K562 (cell line): Measurements from ENCODE around the gene NXN. TPM values are rescaled to one million over a fixed set of nuclear protein-coding genes. Genes with fewer than 3 reads are reported as not detected.
A peak's percentile ranks its signal among the peaks of the same experiment; 100 is the strongest.

Source experiments
- PHB ChIP-seq: fragments of 250-450 bp; sonication (Bioruptor Pico); IDR thresholded peaks from 2 replicates; pipeline ENCODE4 v1.5.0; 2021
- POLR2A ChIP-seq: fragments of 450-650 bp; conservative IDR thresholded peaks from 2 replicates; pipeline ENCODE4 v1.6.1; 2016
- POLR3G ChIP-seq: IDR thresholded peaks from 2 replicates; pipeline ENCODE4 v1.6.1; 2011; ENCODE audit not compliant: insufficient read length, insufficient replicate concordance; ENCODE audit errors: extremely low read depth
- RNF2 ChIP-seq: sonication (generic); IDR thresholded peaks from 2 replicates; pipeline ENCODE4 v1.6.1; 2016
- SIN3A ChIP-seq, 2 experiments: fragments of 150-350 bp in 1 of 2; IDR thresholded peaks; 2 replicates each; pipeline ENCODE4 v1.6.1; 2011 to 2016; ENCODE audit warnings: borderline replicate concordance in 2 of 2, low read depth in 2 of 2, low read length in 2 of 2, mild to moderate bottlenecking in 2 of 2, moderate library complexity in 2 of 2; ENCODE audit not compliant: control insufficient read depth in 1 of 2
- SMAD4 ChIP-seq: fragments of 250-450 bp; sonication (Bioruptor Pico); conservative IDR thresholded peaks from 2 replicates; pipeline ENCODE4 v1.8.0; 2021; ENCODE audit warnings: inconsistent platforms, mild to moderate bottlenecking, moderate library complexity
- TEAD4 ChIP-seq, 2 experiments: sonication (generic) in 1 of 2; formaldehyde crosslinking in 1 of 2; IDR thresholded peaks; 2 replicates each; pipeline versions ENCODE4 v1.6.1 to v1.8.0; 2012 to 2022; ENCODE audit warnings: borderline replicate concordance in 1 of 2, inconsistent platforms in 1 of 2, low read length in 1 of 2, mild to moderate bottlenecking in 1 of 2, missing genetic modification reagents in 1 of 2
- U2AF2 ChIP-seq: fragments of 200-400 bp; formaldehyde crosslinking; optimal IDR thresholded peaks from 2 replicates; pipeline ENCODE3; 2017; ENCODE audit warnings: low read depth, mild to moderate bottlenecking, low read length
- ZKSCAN8 ChIP-seq: fragments of 200-800 bp; sonication (Bioruptor generic); IDR thresholded peaks from 2 replicates; pipeline ENCODE4 v1.6.1; 2016; ENCODE audit warnings: missing genetic modification characterization, missing compliant biosample characterization
- ZNF174 ChIP-seq: fragments of 250-450 bp; sonication (Bioruptor Pico); IDR thresholded peaks from 2 replicates; pipeline ENCODE4 v1.4.0; 2020; ENCODE audit warnings: mild to moderate bottlenecking
- ZNF316 ChIP-seq: fragments of 450-650 bp; IDR thresholded peaks from 2 replicates; pipeline ENCODE4 v1.6.1; 2016
- ZNF696 ChIP-seq: fragments of 250-450 bp; sonication (Bioruptor Pico); conservative IDR thresholded peaks from 2 replicates; pipeline ENCODE4 v1.4.0; 2020; ENCODE audit warnings: mild to moderate bottlenecking, moderate library complexity
- polyA plus RNA-seq, 8 experiments: library from polyadenylated mRNA; depleted of rRNA in 4 of 8; stranded (reverse) in 5 of 8; unstranded in 3 of 8; fragments of >200 nt; fragmentation: Nextera tagmentation in 2 of 8; fragmentation: Illumina TruSeq in 1 of 8; extraction: Ambion mirVana in 2 of 8; extraction: Trizol in 1 of 8; gene quantifications; 2 replicates each; pipeline versions ENCODE4 v1.2.1 to v1.2.3, GENCODE V29; 2011 to 2014; ENCODE audit warnings: inconsistent platforms in 1 of 8, missing spikeins in 1 of 8
- total RNA-seq, 7 experiments: library from RNA; depleted of rRNA in 6 of 7; stranded (reverse); fragments of >200 nt in 6 of 7; fragmentation: Illumina TruSeq in 2 of 7; extraction: Trizol in 2 of 7; gene quantifications; 2 replicates each; pipeline versions ENCODE4 v1.2.1 to v1.2.3, GENCODE V29; 2011 to 2021; ENCODE audit warnings: low replicate concordance in 1 of 7
- TF ChIP-seq, protein P1 (sequence below): sonication (generic); formaldehyde crosslinking; IDR thresholded peaks from 2 replicates; pipeline ENCODE4 v1.8.1; 2023; ENCODE audit warnings: mild to moderate bottlenecking, missing genetic modification reagents
- TF ChIP-seq, protein P2 (sequence below): sonication (generic); formaldehyde crosslinking; IDR thresholded peaks from 2 replicates; pipeline ENCODE4 v1.8.1; 2023; ENCODE audit warnings: mild to moderate bottlenecking, missing genetic modification reagents
- TF ChIP-seq, protein P3 (sequence below), 2 experiments: fragments of 200-800 bp in 1 of 2; sonication (Bioruptor generic) in 1 of 2; sonication (generic) in 1 of 2; formaldehyde crosslinking in 1 of 2; IDR thresholded peaks in 1 of 2; conservative IDR thresholded peaks in 1 of 2; 2 replicates each; pipeline versions ENCODE4 v1.5.0 to v1.6.1; 2016 to 2020; ENCODE audit warnings: missing compliant biosample characterization in 1 of 2, missing genetic modification characterization in 1 of 2, missing genetic modification reagents in 1 of 2
- TF ChIP-seq, protein P4 (sequence below): sonication (generic); formaldehyde crosslinking; IDR thresholded peaks from 2 replicates; pipeline ENCODE4 v1.8.0; 2022; ENCODE audit warnings: mild to moderate bottlenecking, missing genetic modification reagents
- TF ChIP-seq, protein P5 (sequence below): sonication (generic); formaldehyde crosslinking; IDR thresholded peaks from 2 replicates; pipeline ENCODE4 v1.8.0; 2022; ENCODE audit warnings: missing genetic modification reagents, mild to moderate bottlenecking, borderline replicate concordance

Gene NXN
- total and polyA plus RNA-seq, 9 of the 15 experiments (the other 6 are each of a cell fraction or from before 2014, with no cell fraction given) = 0.08 to 0.39 (median 0.29) TPM; not detected in 5

DNA sequence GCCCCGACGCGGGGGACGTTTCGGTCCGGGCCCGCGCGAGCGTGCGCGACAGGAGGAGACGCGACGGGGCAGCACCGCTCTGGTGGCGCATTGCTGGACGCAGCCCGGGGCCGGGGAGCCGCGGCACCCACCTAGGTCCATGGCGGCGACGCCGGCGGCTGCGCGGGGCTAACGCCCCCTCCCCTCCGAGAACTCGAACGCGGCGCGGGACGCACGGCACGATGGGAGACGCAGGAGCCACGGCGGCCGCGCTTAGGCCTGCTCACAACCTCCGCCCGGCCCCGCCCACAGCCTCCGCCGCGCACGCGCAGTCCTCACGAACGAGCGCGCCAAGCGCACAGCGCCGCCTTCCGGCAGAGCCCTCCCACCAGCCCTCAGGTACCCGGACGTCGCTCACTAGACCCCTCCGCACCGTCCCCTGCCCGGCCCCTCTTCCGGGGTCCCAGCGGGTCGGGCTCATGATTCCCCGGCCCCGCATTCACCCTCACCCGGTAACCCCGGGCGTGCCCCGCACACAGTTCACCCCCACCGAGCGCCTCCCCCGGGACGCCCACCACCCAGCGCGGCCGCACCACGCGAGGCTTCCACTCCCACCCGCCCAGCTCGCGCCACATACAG lies 227.5 kb downstream of the NXN start, which contains the start of gene GEMIN4 (continued):
- TF ChIP-seq, protein P1, sequence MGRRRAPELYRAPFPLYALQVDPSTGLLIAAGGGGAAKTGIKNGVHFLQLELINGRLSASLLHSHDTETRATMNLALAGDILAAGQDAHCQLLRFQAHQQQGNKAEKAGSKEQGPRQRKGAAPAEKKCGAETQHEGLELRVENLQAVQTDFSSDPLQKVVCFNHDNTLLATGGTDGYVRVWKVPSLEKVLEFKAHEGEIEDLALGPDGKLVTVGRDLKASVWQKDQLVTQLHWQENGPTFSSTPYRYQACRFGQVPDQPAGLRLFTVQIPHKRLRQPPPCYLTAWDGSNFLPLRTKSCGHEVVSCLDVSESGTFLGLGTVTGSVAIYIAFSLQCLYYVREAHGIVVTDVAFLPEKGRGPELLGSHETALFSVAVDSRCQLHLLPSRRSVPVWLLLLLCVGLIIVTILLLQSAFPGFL (CRISPR knock-in tag) = no peak
- TF ChIP-seq SIN3A (IDR thresholded peaks at IDR 0.05; ENCODE audit: borderline replicate concordance in 2 of 2, control insufficient read depth in 1 of 2, low read depth in 2 of 2, low read length in 2 of 2) (0 out of 4 replicates have a peak, but pooled peaks have one; percentile 4 to 43), ZNF174 (no peak), RNF2 (no peak), POLR2A (peak; percentile 70), PHB (CRISPR knock-in tag) (0 out of 2 replicates have a peak, but pooled peaks have one; percentile 26), ZNF316 (no peak), U2AF2 (no peak), SMAD4 (CRISPR knock-in tag) (no peak), ZKSCAN8 (CRISPR knock-in tag) (no peak), ZNF696 (CRISPR knock-in tag) (no peak), POLR3G (no peak), TEAD4 (IDR thresholded peaks at IDR 0.05; ENCODE audit: low read length) (no peak), TEAD4 (CRISPR knock-in tag; IDR thresholded peaks at IDR 0.05; ENCODE audit: borderline replicate concordance) (no peak)
- TF ChIP-seq, protein P2, sequence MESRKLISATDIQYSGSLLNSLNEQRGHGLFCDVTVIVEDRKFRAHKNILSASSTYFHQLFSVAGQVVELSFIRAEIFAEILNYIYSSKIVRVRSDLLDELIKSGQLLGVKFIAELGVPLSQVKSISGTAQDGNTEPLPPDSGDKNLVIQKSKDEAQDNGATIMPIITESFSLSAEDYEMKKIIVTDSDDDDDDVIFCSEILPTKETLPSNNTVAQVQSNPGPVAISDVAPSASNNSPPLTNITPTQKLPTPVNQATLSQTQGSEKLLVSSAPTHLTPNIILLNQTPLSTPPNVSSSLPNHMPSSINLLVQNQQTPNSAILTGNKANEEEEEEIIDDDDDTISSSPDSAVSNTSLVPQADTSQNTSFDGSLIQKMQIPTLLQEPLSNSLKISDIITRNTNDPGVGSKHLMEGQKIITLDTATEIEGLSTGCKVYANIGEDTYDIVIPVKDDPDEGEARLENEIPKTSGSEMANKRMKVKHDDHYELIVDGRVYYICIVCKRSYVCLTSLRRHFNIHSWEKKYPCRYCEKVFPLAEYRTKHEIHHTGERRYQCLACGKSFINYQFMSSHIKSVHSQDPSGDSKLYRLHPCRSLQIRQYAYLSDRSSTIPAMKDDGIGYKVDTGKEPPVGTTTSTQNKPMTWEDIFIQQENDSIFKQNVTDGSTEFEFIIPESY (CRISPR knock-in tag) = no peak
- TF ChIP-seq, protein P3, sequence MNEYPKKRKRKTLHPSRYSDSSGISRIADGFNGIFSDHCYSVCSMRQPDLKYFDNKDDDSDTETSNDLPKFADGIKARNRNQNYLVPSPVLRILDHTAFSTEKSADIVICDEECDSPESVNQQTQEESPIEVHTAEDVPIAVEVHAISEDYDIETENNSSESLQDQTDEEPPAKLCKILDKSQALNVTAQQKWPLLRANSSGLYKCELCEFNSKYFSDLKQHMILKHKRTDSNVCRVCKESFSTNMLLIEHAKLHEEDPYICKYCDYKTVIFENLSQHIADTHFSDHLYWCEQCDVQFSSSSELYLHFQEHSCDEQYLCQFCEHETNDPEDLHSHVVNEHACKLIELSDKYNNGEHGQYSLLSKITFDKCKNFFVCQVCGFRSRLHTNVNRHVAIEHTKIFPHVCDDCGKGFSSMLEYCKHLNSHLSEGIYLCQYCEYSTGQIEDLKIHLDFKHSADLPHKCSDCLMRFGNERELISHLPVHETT (CRISPR knock-in tag; conservative IDR thresholded peaks at IDR 0.05 in 1 of 2, IDR thresholded peaks at IDR 0.05 in 1 of 2) = no peak
- TF ChIP-seq, protein P4, sequence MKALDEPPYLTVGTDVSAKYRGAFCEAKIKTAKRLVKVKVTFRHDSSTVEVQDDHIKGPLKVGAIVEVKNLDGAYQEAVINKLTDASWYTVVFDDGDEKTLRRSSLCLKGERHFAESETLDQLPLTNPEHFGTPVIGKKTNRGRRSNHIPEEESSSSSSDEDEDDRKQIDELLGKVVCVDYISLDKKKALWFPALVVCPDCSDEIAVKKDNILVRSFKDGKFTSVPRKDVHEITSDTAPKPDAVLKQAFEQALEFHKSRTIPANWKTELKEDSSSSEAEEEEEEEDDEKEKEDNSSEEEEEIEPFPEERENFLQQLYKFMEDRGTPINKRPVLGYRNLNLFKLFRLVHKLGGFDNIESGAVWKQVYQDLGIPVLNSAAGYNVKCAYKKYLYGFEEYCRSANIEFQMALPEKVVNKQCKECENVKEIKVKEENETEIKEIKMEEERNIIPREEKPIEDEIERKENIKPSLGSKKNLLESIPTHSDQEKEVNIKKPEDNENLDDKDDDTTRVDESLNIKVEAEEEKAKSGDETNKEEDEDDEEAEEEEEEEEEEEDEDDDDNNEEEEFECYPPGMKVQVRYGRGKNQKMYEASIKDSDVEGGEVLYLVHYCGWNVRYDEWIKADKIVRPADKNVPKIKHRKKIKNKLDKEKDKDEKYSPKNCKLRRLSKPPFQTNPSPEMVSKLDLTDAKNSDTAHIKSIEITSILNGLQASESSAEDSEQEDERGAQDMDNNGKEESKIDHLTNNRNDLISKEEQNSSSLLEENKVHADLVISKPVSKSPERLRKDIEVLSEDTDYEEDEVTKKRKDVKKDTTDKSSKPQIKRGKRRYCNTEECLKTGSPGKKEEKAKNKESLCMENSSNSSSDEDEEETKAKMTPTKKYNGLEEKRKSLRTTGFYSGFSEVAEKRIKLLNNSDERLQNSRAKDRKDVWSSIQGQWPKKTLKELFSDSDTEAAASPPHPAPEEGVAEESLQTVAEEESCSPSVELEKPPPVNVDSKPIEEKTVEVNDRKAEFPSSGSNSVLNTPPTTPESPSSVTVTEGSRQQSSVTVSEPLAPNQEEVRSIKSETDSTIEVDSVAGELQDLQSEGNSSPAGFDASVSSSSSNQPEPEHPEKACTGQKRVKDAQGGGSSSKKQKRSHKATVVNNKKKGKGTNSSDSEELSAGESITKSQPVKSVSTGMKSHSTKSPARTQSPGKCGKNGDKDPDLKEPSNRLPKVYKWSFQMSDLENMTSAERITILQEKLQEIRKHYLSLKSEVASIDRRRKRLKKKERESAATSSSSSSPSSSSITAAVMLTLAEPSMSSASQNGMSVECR (CRISPR knock-in tag) = peak; percentile 38
- TF ChIP-seq, protein P5, sequence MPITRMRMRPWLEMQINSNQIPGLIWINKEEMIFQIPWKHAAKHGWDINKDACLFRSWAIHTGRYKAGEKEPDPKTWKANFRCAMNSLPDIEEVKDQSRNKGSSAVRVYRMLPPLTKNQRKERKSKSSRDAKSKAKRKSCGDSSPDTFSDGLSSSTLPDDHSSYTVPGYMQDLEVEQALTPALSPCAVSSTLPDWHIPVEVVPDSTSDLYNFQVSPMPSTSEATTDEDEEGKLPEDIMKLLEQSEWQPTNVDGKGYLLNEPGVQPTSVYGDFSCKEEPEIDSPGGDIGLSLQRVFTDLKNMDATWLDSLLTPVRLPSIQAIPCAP (CRISPR knock-in tag) = no peak
